CD4-positive, alpha-beta T cell treated with Interferon alpha-2 for 1 hour (primary cell): ENCODE data around the gene CYBC1.
"Not testable (repeated sequence)": the region's sequence is repeated elsewhere in the genome, so short reads cannot be mapped to it uniquely, and the experiment has no call there.

Experiments used
- DNase-seq, 2 donors: peaks; one replicate each; pipeline ENCODE4 v3.0.0-alpha.2; 2020 to 2022

The CYBC1 gene

GRCh38 chr17:82432017-82432416, 18.5 kb downstream of the CYBC1 start:
- no peak for DNase-seq

DNA sequence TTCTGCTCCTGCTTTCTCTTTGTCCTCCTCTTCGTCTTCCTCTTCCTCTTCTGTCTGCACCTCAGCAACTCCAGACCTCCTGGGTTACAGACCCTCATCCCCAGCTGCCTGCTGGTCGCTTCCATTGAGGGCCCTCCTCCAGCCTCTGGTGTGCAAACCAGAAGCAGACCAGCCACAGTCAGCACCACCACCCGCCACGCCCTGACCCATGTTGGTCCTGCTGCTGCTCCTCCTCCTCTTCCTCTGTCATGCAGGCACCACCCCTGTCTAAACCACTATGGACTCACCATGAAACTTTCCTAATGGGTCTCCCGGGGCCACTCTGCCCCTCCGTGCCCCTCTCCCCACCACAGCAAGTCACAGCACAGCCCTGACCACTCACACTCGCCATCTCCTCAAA, 20.7 kb downstream of the CYBC1 start:
- no peak for DNase-seq

- DNase-seq: no peak
Observed at GRCh38 chr17:82428546-82428945, 22.0 kb downstream of the CYBC1 start.

- no peak for DNase-seq
Observed at GRCh38 chr17:82424863-82425159, 25.7 kb downstream of the CYBC1 start.

- peak; percentile 50 to 68 for DNase-seq
Observed at GRCh38 chr17:82424001-82424862, 26.3 kb downstream of the CYBC1 start.

- DNase-seq: peak in 1 of 2 donors; percentile 53
Observed at GRCh38 chr17:82419540-82419939, 31.0 kb downstream of the CYBC1 start.

DNA sequence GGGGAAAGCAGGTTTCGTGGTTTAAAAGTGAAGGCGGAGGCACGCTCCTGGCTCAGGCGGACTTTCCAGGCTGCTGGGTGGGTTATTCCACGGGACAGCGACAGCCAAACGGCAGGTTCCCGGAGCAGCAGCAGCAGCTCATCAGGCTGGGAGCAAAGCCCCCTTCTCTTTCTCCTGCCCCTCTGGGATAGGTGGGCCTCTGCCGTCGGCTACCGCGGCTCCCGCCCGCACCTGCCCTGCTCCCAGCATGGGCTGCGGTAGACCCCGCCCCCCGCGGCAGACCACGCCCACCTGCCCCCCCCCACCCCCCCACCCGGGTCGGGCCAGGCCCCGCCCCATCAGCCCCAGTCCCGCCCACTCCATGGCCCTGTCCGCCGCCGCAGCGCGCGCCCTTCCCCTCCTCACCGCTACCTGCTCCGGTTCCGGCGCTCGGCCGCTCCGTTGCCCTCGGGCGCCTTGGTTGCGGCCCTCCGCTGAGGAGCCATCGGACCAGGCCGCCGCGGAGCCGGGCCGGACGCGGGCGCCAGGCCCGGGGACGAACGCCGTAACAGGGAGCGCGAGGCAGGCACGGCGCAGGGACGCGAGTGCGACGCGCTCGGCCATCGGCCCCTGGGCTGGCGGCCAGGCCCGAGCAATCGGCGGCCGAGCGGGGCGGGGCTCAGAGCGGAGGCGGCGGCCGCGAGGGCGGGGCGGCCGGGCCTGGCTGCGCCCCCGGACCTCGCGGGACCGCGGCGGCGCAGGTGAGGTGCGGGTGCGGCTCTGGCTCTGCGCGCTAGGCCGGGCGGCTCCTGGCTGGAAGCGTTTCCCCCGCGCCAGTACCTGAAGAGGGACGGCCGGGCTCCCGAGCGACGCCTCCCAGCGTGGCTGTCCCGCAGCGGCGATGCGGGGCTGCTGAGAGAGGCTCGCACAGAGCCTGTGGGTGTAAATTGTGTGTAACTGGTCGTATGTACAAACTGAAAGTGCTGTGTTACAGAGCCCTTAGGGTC, 32.3 kb downstream of the CYBC1 start, which contains the start of the genes HEXD and OGFOD3:
Gene HEXD, plus strand, starts transcription at position 347 of the 986 bp plus-strand sequence. CDS start 1,453 bp downstream, outside the sequence.
Gene OGFOD3, minus strand, starts transcription at position 586 of the 986 bp plus-strand sequence. Its CDS starts 101 bp downstream, at position 485.
- peak; percentile 84 to 90 for DNase-seq

DNA sequence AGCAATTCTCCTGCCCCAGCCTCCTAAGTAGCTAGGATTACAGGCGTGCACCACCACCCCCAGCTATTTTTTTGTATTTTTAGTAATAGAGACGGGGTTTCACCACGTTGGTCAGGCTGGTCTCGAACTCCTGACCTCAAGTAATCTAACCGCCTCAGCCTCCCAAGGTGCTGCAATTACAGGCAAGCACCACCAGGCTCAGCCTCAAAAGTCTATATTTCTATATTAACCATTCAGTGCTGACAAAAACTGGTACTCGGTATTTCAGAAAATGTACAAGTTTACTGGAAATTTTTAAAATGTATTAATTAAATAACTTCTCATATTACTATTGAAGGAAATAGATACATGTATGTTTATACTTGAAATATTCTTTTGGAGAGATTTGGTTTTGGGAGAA, 33.8 kb downstream of the CYBC1 start:
- DNase-seq: peak in 1 of 2 donors; percentile 23

- DNase-seq: no peak
Observed at GRCh38 chr17:82416264-82416663, 34.3 kb downstream of the CYBC1 start.

DNA sequence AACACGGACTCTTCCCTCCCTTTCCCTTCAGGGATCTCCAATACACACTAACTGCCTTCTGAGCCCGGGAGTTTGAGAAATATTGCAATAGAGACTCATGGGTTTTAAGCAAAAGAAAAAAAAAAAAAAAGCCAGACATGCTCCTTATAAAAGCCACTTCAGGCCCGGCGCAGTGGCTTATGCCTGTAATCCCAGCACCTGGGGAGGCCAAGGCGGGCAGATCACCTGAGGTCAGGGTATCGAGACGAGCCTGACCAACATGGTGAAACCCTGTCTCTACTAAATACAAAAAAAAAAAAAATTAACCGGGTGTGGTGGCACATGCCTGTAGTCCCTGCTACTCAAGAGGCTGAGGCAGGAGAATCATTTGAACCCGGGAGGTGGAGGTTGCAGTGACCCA, 34.8 kb downstream of the CYBC1 start:
- no peak for DNase-seq

DNA sequence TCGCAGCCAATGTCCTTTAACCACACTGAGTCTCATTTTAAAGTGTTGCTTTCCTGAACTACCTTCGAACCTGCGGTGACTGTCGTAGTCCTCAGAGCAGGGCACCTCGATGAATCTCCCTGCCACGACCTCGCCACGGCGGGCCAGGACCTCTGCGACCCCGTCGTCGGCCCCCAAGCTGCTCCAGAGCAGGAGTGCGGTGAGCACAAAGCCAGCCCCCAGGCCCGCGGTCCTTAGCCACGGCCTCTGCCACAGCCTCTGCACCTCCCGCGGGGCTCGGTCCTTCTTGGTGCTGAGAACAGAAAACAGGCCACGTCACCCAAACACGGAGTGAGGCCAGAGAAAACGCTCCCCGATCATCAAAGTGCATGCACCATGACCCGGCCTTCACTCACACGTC, 35.2 kb downstream of the CYBC1 start:
- no peak for DNase-seq

DNA sequence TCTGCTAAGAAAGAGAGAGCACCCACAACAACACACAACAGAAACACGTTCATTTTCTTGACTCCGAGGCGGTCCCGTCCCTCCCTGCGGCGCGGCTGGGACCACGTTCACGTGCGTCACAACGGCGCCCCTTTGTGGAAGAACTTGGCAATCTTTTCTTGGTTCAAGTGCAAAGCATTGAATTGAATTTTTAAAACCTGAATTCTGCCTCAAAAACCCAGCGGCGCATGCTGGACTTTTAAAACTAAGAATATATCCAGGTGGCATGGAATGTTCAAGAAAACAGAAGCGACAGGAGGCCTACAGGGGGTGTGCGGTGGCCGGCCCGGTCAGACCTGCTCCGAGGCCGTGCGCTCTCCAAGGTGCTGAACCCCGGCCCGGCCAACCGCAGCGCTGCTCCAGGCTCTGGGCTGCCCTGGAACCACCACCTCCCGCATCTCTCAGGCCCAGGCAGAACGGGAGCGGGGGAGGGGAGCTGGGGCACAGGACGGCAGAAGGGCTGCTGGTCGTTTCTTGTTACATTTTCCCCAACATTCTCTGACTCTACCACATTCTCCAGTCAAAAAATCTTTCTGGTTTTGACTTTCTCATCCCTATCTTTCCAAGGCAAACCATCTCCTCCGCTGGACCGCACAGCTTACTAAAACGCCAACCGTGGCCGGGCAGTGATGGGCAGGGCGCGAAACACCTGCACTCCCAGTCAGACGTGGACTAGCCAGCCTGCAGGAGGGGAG, 35.8 kb downstream of the CYBC1 start:
- DNase-seq: peak; percentile 66 to 79

DNA sequence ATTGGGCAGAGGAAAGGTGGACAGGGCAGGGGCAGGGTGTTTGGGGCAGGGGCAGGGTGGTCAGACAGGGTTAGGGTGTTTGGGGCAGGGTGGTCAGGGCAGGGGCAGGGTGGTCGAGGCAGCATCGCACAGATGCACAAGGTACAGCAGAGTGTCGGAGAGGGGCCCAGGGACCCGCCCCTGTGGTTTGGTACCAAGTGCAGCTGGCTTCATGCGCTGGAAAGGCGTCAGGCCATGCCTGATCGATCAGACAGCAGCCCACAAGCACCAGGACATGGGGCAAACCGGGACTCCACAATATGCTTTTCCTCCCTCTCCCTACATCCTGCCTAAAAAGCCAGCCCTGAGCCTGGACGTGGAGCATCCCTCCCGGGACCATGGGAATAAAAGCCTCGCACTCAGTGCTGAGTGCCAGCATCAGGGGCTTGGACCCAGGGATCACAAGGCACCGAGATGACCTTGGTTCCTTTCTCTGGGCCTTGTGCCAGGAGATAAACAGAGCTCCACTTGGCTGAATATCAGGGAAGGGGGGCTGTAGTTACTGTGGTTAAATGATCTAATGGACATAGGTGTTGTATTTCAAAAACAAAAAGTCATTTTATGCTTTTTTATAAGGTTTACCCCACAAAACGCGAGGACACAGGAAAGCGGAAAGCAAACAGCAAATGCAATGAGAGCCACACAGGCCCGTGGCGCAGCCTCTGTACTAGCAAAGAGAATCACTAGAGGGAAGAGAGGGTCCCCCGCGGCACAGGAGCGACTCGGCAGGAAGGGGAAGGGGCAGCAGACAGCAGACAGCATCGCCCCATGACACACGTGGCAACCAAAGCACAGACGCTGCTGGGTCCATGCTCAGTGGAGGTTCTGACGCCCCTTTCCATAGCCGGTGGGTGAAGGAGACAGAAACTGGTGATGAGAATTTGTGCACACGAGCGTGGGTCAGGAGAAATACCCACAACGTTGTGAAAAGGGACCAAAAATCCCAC, 37.7 kb downstream of the CYBC1 start:
- no peak for DNase-seq

DNA sequence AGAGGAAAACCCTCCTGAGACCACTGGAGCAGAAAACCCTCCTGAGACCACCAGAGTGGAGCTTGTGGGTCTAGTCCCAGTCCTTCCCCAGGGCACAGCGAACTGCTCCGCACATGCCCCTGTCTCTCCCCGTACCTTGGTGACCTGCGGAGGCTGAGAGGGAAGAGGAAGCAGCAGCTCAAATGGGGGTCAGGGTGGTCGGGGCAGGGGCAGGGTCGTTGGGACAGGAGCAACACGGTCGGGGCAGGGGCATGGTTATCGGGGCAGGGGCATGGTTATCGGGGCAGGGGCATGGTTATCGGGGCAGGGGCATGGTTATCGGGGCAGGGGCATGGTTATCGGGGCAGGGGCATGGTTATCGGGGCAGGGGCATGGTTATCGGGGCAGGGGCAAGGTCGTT, 38.5 kb downstream of the CYBC1 start:
- not testable (repeated sequence) for DNase-seq

- no peak for DNase-seq
Observed at GRCh38 chr17:82411396-82412053, 39.0 kb downstream of the CYBC1 start.

GRCh38 chr17:82410014-82410716, 40.4 kb downstream of the CYBC1 start:
- DNase-seq: no peak

DNA sequence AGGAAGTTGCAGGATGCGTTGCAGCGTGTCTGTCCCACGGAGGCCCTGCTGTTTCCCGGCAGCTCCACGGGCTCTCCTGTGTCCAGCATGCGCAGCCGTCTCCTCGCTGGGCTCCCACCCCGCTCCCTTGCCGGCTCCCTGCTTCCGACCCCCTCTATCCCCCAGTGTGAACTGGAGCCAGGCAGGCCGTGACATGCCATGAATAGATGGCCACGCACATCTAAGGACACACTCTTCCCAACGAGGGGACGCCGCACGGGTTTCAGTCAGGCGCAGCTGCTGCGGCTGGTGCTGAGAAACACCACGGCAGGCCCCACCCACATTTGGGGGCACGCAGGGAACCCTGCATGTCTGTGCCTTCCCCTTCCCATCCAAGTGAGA, 41.6 kb downstream of the CYBC1 start:
- no peak for DNase-seq

DNA sequence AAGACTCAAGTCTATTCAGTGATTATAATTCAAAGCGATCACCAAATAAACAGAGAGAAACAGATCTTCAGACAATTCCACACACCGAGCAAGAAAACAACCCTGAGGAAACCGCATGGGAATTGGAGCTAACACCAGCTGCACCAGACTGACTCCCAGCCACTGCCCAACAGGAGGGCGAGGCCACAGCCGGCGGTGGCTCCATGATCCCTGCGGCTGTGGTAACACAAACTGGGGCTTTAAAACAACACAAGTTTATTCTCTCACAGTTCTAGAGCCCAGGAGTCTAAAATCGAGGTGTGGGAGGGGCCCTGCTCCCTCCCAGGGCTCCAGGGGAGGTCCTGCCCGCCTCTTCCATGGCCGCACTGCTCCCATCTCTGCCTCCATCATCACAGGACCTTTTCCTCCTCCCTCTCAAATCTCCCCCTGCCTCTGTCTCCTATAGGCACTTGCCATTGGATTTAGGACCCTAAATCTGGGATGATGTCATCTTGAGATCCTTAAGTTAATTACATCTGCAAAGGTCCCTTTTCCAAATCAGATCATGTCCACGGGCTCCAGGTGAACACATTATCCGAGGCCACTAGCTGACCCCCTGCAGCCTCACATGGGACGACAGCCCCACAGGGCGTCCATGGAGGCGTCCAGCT, 42.1 kb downstream of the CYBC1 start:
- no peak for DNase-seq

DNA sequence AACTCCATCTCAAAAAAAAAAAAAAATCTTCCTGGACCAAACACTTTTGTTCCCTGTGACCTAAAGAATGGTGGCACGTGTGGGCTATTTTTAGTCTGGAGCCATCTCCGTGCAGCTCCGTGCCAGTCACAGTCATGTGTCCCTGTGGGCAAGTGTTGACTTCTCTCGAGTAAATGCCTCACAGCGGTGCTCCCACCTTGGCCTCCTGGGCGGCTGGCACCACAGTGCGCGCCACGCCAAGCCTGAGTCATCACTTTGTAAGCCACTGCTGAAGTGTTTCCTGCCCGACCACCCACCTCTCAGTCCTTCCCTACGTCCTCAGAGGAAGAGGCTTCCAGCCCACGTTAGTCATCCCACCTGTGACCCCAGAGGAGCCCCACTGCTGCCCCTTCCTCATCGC, 43.3 kb downstream of the CYBC1 start:
- no peak for DNase-seq

DNA sequence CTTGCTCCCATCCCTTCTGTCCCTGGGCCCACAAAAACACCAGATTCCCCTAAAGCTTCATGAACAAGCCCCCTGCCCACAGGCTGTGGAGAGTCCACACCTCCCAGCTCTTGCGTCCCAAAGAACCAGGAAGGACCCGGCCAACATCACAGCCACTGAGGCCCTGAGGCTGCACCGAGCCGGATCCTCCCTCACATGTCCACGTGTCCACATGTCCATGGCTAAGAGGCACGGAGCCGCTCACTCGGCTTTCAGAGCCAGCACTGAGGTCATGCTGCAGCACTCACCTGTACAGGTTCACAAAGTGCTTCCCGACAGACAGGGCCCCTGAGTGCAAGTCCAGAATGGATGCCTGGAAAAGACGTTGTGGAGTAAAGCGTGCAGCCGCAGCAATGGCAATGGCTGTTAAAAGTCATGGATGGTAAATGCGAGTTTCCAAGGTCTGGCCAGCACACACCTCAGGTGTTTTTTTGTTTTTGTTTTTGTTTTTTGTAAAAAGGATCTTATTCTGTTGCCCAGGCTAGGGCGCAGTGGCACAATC, 44.4 kb downstream of the CYBC1 start:
- DNase-seq: no peak
